GM18519 (cell line): Measurements from ENCODE around the gene TJP2.

Experiments
- ATAC-seq: cut with Tn5 transposase; IDR thresholded peaks from one replicate; pipeline ENCODE4 v1.9.1; 2021; ENCODE audit warnings: mild to moderate bottlenecking, moderate library complexity; ENCODE audit not compliant: unreplicated experiment, low FRiP score

TJP2 gene

DNA sequence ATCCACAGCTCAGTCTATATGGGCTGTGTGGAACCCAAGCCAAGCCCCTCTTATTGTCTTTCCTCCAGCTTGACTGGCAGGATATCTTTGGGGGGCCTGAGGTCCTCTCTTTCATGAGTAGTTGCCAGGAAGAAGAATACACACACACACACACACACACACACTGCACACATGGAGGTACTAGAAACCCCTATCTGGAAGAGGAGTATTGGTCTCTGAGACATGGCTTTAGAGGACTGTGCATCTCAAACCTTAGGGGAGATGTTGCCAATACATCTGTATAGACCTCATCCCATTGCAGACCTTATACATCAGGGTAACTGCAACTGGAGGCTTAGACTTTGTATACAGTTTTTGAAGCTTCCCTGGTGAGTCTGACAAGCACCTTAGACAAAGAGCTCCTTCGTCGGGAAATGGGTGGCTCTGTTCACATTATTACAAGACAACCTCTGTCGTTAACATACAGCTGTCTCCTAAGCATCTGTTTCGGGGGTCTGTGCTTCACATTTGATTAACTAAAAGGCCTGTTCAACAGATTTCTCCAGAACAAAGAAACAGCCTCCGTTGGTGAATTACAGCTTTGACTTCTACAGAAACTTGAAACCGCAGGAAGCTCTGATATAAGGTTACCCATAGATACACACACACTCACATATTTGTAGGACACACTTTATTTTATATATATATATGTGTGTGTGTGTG, 145.4 kb downstream of the TJP2 start:
- no peak for ATAC-seq

DNA sequence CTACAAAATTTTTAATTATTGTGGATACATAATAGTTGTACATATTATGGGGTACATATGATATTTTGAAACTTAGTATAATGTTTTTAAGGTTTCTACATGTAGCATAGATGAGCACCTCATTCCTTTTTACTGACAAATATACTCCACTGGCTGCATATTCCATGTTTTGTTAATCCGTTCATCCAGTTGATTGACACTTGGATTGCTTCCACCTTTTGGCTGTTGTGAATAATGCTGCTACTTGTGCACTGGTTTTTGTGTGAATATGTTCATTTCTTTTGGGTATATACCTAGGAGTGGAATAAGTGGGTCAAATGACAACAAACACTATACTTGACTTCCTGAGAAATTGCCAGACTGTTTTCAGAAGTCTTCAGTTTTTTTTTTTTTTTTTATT, 148.2 kb downstream of the TJP2 start:
- no peak for ATAC-seq

DNA sequence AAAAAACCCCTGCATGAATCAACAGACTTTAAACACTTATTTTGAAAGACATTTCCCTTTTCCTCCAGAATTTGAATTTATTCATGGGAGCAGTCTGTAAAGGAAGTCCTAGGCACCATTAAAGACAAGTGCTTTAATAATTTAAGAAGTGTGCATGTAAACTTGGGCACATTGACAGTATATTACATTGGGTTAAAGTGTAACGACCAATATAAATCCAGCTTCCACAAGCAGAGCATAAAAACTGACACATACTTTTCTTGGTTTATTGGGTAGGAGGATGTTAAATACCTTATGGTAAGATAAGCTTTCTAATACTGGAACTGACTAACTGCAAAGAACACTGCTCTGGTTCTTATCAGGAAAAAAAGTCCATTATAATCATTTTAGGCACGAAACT, 149.8 kb downstream of the TJP2 start:
- ATAC-seq = no peak
